ENCODE measurements around the gene HECTD4.

DNA sequence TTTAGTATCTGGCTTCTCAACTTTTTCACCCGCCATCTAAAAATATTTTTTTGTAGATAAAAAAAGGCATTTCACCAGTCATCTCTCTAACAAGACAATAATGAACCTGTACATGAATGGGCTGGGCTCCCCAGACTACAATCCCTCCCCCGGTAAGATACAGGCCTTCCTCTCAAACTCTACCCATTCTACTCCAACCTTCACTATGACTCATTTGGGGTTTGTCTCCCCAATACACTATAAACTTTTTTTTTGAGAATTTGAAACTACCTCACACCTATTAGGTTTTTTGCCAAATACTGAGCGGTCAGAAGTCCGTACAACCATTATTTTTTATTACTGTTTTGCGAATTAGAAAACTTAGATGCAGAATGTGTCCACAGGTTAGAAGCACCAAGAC, 26.4 kb upstream of the HECTD4 start:
- TF ChIP-seq, protein P1, sequence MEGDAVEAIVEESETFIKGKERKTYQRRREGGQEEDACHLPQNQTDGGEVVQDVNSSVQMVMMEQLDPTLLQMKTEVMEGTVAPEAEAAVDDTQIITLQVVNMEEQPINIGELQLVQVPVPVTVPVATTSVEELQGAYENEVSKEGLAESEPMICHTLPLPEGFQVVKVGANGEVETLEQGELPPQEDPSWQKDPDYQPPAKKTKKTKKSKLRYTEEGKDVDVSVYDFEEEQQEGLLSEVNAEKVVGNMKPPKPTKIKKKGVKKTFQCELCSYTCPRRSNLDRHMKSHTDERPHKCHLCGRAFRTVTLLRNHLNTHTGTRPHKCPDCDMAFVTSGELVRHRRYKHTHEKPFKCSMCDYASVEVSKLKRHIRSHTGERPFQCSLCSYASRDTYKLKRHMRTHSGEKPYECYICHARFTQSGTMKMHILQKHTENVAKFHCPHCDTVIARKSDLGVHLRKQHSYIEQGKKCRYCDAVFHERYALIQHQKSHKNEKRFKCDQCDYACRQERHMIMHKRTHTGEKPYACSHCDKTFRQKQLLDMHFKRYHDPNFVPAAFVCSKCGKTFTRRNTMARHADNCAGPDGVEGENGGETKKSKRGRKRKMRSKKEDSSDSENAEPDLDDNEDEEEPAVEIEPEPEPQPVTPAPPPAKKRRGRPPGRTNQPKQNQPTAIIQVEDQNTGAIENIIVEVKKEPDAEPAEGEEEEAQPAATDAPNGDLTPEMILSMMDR (IDR thresholded peaks at IDR 0.05; ENCODE audit: poor library complexity, severe bottlenecking): no peak
- no peak for TF ChIP-seq EP300 (conservative IDR thresholded peaks at IDR 0.05; ENCODE audit: poor library complexity, severe bottlenecking)
- TF ChIP-seq REST (IDR thresholded peaks at IDR 0.05; ENCODE audit: borderline replicate concordance): no peak
- TF ChIP-seq EZH2 (IDR thresholded peaks at IDR 0.05; ENCODE audit: borderline replicate concordance, insufficient read depth, low read length, poor library complexity, severe bottlenecking): no peak
- no peak for TF ChIP-seq POLR2AphosphoS5 (IDR thresholded peaks at IDR 0.05)
- TF ChIP-seq SMC3 (conservative IDR thresholded peaks at IDR 0.05; ENCODE audit: poor library complexity): no peak
- no peak for TF ChIP-seq RAD21 (conservative IDR thresholded peaks at IDR 0.05)
- TF ChIP-seq TAF1 (IDR thresholded peaks at IDR 0.05; ENCODE audit: low read depth): no peak
- no peak for TF ChIP-seq MXI1 (conservative IDR thresholded peaks at IDR 0.05; ENCODE audit: poor library complexity, severe bottlenecking)

Measured in neural cell (in vitro differentiated cells).